ENCODE measurements around the gene SCAMP4.
A peak's percentile ranks its signal among the peaks of the same experiment; 100 is the strongest.

Gene SCAMP4

GRCh38 chr19:1943661-1944087 is 38.5 kb downstream of the SCAMP4 start:
- DNase-seq = no peak

DNA sequence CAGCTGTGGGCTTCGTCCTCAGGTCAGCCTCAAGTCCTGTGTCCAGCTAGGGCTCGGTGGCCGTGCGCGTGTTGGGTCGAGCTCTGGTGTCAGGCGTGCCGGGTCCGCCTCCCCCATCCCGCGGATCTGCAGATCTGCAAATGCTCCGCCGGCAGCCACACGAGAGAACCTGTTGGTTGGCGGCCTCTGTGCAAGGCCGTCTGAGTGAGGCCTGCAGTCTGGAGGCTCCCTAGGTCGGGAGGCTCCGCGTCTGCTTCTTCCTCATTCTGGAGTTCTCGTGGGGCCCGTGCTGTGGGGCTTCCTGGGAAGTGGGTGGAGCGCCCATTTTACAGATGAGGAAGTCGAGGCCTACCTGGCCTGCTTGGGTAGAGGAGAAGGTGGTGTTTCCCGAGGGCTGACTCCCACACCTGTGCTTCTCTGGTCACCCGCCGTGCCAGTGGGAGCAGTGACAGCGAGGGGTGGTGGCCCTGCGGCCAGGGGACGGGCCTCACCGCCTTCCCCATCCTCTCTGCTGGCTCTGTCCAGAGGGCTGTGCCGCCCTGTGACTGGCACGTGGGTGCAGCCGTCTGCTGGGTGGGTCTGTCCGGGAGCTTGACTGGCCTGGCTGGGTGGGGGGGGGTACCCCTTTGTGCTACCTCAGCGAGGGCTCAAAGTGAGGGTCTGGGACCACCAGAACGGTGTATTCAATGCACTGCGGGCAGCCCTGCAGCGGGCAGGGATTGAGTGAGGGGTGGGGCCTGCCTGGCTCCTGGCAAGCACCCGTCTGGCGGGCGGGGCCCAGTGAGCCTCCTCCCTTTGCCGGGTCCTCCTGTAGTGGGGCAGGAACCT is 39.1 kb downstream of the SCAMP4 start:
- DNase-seq = no peak

- no peak for DNase-seq
Observed at GRCh38 chr19:1944916-1945561, 39.8 kb downstream of the SCAMP4 start.

GRCh38 chr19:1945899-1946298 is 40.7 kb downstream of the SCAMP4 start:
- DNase-seq = peak; percentile 48

DNA sequence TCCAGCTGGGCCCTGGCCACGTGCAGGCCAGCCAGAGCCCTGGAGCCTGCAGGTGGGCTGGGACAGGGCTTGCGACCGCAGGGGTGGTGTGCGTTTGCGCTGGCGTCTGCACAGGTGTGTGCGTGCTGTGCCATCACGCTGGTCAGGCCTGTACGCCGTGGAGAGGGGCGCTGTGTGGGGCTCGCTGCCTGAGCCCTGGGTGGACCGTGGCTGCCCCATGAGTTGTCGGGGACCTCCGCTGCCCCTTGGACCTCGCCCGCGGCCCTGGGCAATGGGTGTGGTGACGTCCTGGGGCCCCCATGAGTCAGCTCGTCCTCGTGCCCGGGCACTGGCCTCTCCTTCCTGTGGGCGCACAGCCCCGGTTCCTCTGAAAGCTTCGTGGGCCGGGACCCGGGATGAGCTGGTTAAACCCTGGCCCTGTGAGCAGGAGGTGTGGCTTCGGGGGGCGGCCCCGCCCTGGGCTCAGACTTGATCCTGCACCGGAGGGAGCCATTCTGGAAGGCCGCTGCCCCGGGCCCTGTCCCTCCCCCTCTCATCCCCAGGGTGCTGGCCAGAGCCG is 42.5 kb downstream of the SCAMP4 start:
- no peak for DNase-seq

DNA sequence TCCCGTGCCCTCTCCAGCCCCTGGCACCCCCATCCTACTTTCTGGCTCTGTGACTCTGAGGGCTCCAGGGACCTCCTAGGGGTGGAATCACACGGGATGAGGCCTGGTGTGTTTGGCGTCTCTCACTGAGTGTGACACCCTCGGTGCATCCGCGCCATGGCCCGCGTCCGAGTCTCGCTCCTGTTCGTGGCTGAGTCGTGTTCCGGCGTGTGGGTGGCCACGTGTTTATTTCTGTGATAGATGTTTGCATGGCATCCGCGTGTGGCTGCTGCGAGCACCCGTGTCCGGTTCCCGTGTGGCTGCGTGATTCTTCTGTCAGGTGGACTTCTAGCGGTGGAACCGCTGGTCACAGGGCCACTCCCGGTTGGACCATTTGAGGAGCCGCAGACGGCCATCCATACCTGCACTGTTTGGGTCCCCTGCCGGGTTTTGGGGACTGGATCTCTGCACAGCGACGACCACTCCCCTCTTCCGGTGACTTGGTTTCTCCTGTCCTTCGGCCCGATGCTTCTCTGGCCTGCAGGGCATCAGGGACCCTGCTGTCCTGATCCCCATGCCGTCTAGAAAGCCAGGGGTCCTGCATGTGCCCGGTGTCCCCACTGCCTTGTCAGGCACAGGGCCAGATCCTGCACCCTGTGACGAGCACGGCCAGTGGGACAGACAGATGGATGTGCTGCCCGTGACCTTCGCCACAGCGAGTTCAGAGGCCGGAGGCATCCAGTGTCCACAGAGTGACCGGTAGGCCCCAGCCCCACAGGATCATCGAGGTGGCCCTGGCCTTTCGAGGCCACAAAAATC is 44.3 kb downstream of the SCAMP4 start:
- DNase-seq = no peak

DNA sequence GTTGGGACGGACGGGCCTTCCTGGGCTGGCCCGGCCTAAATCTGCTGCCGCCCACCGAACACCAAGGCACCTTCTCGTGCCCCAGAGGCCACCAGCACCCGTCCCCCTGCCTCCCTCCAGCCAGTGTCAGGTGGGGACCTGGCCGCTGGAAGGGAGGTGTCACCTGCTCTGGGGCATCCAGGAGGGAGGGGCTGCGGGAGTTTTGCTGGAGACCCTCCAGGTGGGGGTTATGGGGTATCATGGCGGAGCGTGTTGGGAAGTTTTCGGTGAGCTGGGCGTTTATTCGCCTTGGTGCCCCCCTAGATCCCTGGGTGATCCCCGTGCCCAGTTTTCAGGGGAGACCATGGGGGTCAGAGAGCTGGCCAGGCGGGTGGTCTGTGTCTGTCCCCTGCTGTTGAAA is 45.4 kb downstream of the SCAMP4 start:
- DNase-seq = no peak

DNA sequence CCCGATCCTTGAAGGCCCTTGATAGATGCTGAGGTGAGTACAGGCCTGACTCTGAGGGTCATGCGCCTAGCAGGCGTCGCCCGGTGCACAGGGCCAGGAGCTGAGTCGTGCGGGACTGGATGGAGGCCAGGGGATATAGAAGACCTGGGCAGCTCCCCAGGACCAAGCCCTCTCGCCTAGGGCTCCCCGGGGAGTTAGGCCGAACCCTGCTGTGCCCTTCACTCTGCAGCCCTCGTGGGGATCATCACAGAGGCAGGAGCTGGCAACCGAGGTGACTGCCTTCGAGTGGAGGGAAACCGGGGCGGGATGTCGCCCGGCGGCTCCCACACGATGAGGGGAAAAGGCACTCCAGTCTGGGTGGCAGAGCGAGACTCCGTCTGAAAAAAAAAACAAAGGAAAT is 47.4 kb downstream of the SCAMP4 start:
- DNase-seq = no peak

DNA sequence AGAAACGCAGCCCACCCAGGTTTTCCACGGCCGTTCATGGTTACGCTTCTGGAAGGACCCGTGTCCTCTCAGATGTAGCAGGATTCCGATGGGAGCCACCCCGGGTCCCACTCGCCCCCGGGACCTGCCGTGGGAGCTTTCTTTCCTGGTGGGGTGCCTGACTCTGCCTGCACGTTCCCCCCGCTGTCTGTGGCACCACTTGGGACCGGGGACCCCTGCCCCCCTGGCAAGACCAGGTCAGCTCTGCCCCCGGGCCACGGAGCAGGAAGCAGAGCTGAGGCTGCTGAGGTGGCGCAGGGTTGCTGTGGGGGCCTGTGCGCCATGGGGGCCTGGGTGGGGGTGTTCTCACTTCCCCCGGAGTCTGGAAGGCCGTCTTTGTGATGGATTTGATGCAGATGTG is 47.8 kb downstream of the SCAMP4 start:
- no peak for DNase-seq

DNA sequence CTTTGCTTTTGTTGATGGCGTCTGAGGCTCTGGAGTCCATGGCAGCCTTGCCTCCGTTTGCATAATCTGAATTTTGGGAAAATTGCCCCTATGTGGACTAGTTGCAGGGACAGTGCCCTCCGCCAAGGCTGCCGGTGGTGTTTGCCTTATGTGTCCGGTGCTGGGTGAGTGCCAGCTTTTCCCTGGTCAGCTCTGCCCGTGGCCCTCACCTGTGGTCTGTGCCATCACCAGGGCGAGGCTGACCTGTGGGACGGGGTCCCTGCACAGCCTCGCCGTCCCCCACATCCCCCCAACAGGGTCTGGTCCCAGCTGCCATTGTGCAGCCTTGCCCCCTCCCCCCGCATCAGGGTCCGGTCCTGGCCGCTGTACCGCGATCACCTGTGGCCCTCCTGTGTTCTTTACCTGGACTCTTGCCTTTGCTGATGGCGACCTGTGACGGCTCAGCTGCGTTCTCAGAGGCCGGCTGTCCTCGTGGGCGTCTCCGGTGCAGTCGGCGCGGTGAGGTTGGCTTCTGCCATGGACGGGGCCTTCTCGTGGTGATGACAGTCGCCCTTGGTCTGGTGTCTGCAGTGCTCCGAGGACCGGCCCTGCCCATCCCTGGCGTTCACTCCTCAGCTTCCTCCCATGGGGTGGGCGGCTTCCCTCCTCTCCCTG is 48.4 kb downstream of the SCAMP4 start:
- no peak for DNase-seq

DNA sequence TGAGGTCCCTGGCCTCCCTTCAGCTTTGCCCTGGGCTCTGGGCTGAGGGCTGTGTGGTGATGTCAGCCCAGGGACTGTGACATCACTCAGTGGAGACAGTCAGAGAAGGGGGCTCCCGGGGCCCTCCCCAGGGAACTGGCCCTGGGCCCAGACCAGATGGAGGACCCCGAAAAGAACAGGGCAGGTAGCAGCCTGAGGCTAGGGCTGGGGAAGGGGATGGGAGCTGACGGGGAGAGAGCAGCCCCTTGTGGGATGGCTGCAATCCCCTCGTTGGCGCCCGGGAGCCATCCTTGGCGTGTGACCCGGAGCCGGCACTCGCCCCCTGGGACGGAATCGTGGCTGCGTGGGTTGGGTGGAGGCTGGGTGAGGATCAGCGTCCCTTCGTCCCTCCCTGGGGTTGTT is 49.3 kb downstream of the SCAMP4 start:
- no peak for DNase-seq

- no peak for DNase-seq
Observed at GRCh38 chr19:1955171-1956121, 50.2 kb downstream of the SCAMP4 start.

- no peak for DNase-seq
Observed at GRCh38 chr19:1956122-1956494, 50.9 kb downstream of the SCAMP4 start.

DNA sequence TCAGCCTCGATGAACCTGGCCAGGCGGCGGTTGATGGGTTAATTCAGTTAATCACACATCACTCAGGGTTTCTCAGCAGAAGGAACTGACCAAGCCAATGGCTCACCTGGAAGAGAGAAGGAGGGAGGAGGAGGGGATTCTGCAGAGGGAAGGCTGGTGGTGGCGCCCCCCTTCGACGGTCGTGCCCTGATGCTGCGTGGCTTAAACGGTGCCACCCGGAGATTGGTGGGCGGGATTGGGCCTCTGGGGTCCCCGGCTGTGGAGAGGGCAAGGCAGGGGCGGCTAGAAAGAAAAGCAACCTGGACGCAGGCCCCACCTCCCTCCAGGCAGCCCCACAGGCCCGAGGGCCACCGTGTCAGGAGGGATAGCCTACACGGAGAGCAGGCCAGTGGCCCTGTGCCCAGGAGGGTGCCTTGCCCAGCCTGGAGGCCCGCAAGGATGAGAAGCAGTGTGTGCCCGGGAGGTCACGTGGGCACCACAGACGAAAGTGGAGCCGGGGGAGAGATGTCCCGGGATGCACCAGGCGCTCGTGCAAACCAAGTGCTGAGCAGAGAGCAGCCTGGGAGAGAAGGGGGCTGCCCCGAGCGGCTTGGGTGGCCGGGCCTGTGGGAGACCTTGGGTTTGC is 51.8 kb downstream of the SCAMP4 start:
- DNase-seq = no peak

- no peak for DNase-seq
Observed at GRCh38 chr19:1957562-1958248, 52.5 kb downstream of the SCAMP4 start.

DNA sequence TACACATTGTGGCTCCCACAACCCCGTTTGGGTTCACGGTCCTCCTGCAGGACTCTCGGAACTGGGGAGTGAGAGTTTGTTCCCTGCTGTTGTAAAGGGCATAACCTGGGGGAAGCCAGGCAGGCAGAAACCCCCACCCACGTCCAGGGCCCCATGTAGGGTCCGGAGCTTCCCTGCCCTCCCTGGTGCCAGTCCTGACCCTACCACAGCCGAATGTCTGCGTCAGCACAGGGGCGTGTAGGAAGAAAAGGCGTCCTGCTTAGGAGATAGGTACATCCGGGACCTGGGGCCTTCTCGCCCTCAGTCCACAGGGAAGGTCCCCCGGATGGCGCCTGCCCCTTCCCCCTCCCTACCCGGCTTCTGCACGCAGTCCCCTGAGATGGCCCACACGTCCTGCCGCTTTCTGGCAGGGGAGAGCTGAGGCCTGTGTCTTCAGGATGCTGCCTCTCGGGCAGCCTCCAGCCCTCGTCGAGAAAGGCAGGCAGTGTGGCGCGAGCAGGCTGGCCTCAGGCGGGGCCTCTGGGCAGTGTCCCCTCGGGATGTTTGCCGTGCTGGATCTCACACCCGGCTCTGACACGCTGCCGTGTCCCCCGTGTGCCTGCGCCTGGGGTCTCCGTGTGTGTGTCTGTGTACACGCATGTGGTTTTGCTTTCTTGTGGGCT is 54.9 kb downstream of the SCAMP4 start:
- no peak for DNase-seq

- DNase-seq = no peak
Observed at GRCh38 chr19:1961000-1961883, 56.0 kb downstream of the SCAMP4 start.

DNA sequence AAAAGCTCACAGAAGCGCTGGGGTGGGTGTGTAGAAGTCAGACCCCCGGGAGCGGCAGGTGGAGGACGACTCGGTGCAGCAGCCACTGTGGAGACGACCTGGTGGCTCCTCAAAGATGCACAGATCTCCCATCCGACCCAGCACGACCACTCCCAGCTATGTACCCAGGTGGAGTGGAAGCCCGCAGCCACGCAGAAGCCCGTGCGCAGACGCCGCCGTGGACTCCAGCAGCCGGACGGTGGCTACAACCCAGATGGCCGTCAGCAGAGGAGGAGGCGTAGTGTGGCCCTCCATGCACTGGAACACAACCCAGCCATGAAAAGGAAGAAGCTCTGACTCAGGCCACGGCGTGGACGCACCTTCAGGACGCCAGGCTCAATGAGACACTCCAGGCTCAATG is 57.5 kb downstream of the SCAMP4 start:
- no peak for DNase-seq

GRCh38 chr19:1967087-1967608 is 61.9 kb downstream of the SCAMP4 start:
- DNase-seq = peak; percentile 28
